GM19193 (cell line): ENCODE measurements around the gene ARHGAP26.

Experiments
- POLR2A ChIP-seq: IDR thresholded peaks from 4 replicates; pipeline ENCODE4 v1.6.1; 2011; ENCODE audit not compliant: insufficient read depth, insufficient read length; ENCODE audit errors: extremely low read depth

ARHGAP26 gene

GRCh38 chr5:143233031-143233430, 462.9 kb downstream of the ARHGAP26 start:
- TF ChIP-seq POLR2A, result no peak

GRCh38 chr5:143234162-143234842, 464.1 kb downstream of the ARHGAP26 start:
- no peak for TF ChIP-seq POLR2A

- no peak for TF ChIP-seq POLR2A
Observed at GRCh38 chr5:143235423-143235822, 465.2 kb downstream of the ARHGAP26 start.

- TF ChIP-seq POLR2A, result no peak
Observed at GRCh38 chr5:143236682-143237081, 466.5 kb downstream of the ARHGAP26 start.

- TF ChIP-seq POLR2A, result no peak
Observed at GRCh38 chr5:143237664-143238063, 467.5 kb downstream of the ARHGAP26 start.

- no peak for TF ChIP-seq POLR2A
Observed at GRCh38 chr5:143238620-143239019, 468.4 kb downstream of the ARHGAP26 start.

- no peak for TF ChIP-seq POLR2A
Observed at GRCh38 chr5:143239882-143240518, 469.8 kb downstream of the ARHGAP26 start.

- no peak for TF ChIP-seq POLR2A
Observed at GRCh38 chr5:143241892-143242291, 471.7 kb downstream of the ARHGAP26 start.

- no peak for TF ChIP-seq POLR2A
Observed at GRCh38 chr5:143243103-143243502, 472.9 kb downstream of the ARHGAP26 start.

GRCh38 chr5:143244000-143244736, 474.0 kb downstream of the ARHGAP26 start:
- no peak for TF ChIP-seq POLR2A

GRCh38 chr5:143244990-143245389, 474.8 kb downstream of the ARHGAP26 start:
- no peak for TF ChIP-seq POLR2A

GRCh38 chr5:143245929-143246561, 475.9 kb downstream of the ARHGAP26 start:
- TF ChIP-seq POLR2A, result no peak

GRCh38 chr5:143247134-143247815, 477.1 kb downstream of the ARHGAP26 start:
- no peak for TF ChIP-seq POLR2A

- TF ChIP-seq POLR2A, result no peak
Observed at GRCh38 chr5:143248391-143248790, 478.2 kb downstream of the ARHGAP26 start.
